Kidney capillary endothelial cell (primary cell): ENCODE measurements around the gene TEX48.
A peak's percentile ranks its signal among the peaks of the same experiment; 100 is the strongest.

Experiments used
- DNase-seq: peaks from one replicate; pipeline ENCODE4 v3.0.0-alpha.2; 2018; ENCODE audit warnings: low spot score

The TEX48 gene

GRCh38 chr9:114693248-114693855, 11.4 kb upstream of the TEX48 start:
- no peak for DNase-seq

GRCh38 chr9:114691956-114692295, 9.9 kb upstream of the TEX48 start:
- DNase-seq = no peak

- DNase-seq = peak; percentile 66
Measured at GRCh38 chr9:114691046-114691955, 9.3 kb upstream of the TEX48 start.

DNA sequence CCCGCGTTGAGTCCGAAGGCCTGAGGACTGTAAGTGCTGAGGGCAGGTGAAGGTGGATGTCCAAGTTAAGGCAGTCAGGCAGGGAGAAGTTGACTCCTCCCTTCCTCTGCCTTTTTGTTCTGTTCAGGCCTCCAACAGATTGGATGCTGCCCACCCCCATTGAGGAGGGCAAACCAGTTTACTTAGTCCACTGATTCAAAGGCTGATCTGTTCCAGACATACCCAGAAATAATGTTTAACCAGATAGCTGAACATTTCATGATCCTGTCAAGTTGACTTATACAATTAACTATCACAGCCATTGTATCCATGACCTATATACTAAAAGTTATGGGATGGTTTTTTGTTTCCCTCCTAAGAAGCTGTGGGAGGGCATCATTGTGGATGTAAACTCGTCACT, 8.3 kb upstream of the TEX48 start:
- DNase-seq = no peak

DNA sequence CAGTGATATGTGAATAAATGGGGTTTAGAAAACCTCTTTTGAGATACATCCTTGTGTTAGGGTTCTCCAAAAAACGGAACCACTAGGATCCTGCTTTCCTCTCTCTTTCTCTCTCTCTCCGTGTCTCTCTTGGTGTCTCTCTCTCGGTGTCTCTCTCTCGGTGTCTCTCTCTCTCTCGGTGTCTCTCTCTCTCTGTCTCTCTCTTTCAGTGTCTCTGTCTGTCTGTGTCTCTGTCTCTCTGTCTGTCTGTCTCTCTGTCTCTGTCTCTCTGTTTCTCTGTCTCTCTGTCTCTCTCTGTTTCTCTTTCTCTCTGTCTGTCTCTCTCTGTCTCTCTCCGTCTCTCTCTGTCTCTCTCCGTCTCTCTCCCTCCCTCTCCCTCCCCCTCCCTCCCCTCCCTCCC, 7.8 kb upstream of the TEX48 start:
- no peak for DNase-seq

DNA sequence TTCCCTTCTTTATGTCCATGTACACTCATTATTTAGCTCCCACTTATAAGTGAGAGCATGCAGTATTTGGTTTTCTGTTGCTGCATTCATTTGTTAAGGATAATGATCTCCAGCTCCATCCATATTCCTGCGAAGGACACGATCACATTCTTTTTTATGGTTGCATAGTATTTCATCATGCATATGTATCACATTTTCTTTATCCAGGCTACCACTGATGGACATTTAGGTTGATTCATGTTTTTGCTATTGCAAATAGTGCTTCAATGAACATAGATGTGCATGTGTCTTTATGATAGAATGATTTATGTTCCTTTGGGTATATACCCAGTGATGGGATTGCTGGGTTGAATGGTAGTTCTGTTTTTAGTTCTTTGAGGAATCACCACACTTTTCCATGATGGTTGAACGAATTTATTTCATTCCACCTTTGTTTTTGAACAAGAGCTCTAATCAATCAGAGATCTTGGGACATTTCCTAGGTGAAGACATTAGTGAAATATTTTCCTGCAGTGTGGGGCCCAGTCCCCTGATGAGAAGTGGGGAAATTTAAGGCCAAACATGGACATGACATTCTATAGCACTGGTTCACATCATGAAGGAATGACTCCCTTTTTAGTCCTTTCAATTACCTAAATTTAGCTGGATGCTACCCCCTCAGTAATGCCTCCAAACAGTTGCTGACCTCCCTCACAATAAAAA, 7.1 kb upstream of the TEX48 start:
- no peak for DNase-seq

- no peak for DNase-seq
Measured at GRCh38 chr9:114688379-114688778, 6.4 kb upstream of the TEX48 start.

GRCh38 chr9:114687034-114687433, 5.0 kb upstream of the TEX48 start:
- DNase-seq = no peak

GRCh38 chr9:114685951-114686350, 4.0 kb upstream of the TEX48 start:
- no peak for DNase-seq

GRCh38 chr9:114684036-114684435, 2.0 kb upstream of the TEX48 start:
- DNase-seq = no peak

GRCh38 chr9:114682846-114683245, 854 bp upstream of the TEX48 start:
- no peak for DNase-seq

DNA sequence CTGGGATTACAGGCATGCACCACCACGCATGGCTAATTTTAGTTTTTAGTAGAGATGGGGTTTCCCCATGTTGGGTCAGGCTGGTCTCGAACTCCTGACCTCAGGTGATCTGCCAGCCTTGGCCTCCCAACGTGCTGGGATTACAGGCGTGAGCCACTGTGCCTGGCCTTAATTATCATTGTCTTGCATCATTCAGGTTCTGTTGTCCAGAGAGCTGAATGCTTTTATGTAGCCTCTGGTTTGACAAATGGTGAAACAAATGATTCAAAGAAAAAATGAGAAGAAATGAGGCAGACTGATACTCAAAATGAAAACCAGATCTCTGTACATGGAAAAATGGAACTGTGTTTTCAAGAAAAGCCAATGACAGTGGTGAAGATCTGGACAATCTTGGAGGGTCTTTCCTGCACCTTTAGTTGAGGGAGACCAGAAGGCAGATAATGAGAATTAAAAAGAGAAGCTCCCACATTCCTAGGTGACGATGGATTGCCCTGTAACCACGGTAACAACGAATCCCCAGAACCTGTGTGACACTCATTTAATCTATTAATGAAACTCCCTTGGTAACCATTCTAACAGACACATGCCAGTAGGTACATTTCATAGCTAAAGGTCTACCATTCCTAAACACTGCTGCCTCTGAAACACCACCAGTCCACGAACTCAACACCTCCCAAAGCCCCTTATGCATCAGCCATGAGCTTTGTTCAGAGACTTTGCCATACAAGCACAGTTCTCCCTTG, 1.6 kb downstream of the TEX48 start:
- DNase-seq = no peak

- DNase-seq = no peak
Measured at GRCh38 chr9:114678795-114679194, 3.2 kb downstream of the TEX48 start.

DNA sequence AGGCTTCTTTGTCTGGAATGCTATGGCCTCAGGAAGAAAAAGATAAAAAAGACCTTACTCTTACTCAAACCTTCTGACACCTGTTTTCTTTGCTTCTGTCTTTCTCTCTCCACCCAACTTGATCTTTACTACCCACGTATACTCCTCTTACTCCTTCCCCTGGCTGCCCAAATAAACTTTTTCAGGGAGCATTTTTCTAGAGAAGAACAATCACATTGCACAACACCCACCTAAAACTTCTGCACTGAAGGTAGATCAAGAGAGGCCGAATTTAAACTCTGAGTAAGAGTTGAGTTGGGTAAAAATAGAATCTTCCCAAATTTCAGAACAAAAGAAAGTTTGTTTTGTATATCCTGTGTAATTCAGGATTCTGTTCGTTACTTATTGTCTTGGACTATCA, 3.9 kb downstream of the TEX48 start:
- DNase-seq = no peak

DNA sequence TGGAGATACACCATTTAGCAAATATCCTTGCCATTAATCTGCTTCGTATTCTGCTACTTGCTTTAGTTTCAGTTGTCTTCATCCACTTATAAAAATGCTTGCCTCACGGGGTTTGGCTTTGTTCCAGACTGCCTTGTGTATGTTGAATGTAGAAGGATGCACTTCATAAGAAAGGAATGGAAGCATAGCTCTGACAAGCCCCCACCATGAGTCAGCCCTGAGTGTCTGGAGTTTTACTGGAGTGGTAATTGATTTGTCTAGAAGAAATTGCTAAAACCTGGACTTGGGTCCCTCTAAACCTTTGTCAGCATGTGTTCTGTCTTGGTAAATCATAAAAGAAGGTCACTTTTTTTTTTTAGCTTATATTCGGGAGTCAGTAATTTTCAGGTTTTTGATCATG, 4.6 kb downstream of the TEX48 start:
- DNase-seq = peak; percentile 87

GRCh38 chr9:114676901-114677300, 5.1 kb downstream of the TEX48 start:
- no peak for DNase-seq

DNA sequence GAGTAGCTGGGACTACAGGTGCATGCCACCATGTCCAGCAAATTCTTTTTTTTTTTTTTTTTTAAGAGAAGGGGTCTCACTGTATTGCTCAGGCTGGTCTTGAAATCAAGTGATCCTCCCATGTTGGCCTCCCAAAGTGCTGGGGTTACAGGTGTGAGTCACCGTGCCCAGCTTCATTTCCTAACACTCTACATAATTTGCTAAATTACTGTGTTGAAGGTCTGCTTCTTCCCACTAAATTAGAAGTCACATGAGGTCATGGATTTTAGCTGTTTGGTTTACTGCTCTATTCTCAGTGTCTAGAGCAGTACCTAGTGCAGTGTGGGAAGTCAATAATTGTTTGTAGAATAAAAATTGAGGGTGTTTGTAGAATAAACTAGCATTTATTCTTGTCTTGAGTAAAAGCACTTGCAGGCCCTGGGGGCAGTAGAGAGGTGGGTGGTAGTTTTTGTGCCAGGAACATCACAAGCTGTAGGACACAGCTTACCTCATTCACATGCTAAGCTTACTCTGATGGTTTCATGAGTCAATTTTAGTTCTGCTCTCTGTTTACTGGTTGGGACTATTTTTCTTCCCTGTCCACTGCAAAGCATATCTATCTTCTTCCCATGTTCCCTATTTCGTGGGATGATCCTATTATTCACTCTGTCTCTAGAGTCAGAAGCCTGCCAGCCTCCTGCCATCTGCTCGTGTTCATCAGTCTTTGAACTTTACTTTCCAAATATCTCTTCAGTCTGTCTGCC, 7.0 kb downstream of the TEX48 start:
- DNase-seq = no peak

GRCh38 chr9:114674076-114674797, 7.8 kb downstream of the TEX48 start:
- DNase-seq = no peak

DNA sequence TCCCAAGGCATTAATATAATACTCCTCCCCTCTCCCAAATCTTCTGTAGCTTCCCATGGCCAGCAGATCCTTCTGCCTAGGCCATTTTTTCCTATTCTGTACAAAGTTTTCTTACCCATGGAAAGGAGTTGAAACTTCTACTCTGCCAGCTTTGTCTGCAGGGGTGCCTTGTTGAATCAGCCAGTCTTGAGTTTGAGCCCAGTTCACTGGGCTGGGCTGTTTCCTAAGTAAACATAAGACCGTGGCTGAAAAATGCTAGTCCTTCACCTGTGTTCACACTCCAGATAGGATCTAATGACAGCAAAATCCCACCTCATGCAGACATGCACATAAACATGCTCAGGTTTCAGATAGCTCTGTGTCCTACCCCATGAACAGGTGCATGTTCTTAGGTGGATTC, 10.4 kb downstream of the TEX48 start:
- no peak for DNase-seq

DNA sequence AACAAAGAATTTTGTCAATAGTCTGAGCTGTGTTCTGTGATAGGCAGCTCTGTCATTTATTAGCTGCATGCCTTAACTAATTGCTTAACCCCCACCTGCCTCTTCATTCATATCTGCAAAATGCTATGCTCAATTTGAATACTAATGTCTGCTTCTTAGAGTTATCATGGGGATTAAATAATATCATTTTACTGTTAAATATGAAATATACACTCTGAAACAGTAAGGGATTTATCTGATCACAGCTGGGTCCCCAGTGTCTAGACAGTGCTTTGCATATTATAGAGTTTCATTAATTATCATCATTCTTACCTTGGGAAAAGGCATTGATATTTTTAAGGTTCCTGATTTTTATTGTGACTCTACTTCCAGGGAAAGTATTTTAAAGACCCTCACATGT, 12.0 kb downstream of the TEX48 start:
- DNase-seq = no peak

- no peak for DNase-seq
Measured at GRCh38 chr9:114668146-114668545, 13.8 kb downstream of the TEX48 start.
